Brain microvascular endothelial cell (primary cell): Measurements from ENCODE around the gene SOCS2.
A peak's percentile ranks its signal among the peaks of the same experiment; 100 is the strongest.

Experiments
- DNase-seq: peaks from one replicate; pipeline ENCODE4 v3.0.0-alpha.2; 2020
- H3K27ac ChIP-seq: fragments of 250-450 bp; sonication (Bioruptor Pico); 2 replicates; pipeline ENCODE4 v1.5.1; 2020; ENCODE audit warnings: mild to moderate bottlenecking, moderate library complexity
- H3K27me3 ChIP-seq: fragments of 250-450 bp; sonication (Bioruptor Pico); replicated peaks from 2 replicates; pipeline ENCODE4 v1.5.1; 2020; ENCODE audit warnings: mild to moderate bottlenecking
- H3K36me3 ChIP-seq: fragments of 250-450 bp; sonication (Bioruptor Pico); replicated peaks from 2 replicates; pipeline ENCODE4 v1.5.1; 2020; ENCODE audit warnings: mild to moderate bottlenecking
- H3K4me3 ChIP-seq: 2 replicates; pipeline ENCODE4 v1.5.1; 2011; ENCODE audit warnings: low read depth, mild to moderate bottlenecking, control low read depth, low read length, moderate library complexity
- CTCF ChIP-seq: IDR thresholded peaks from 2 replicates; pipeline ENCODE4 v1.5.1; 2011; ENCODE audit warnings: low read depth, mild to moderate bottlenecking, moderate library complexity, low read length, control low read depth, inconsistent platforms; ENCODE audit errors: missing control alignments
- in situ Hi-C: cut with HindIII; loops from 2 replicates; pipeline ENCODE4 v1.10.0; 2017; ENCODE audit warnings: low sequenced_read_pairs, low pct_ligation_motif_present

The SOCS2 gene

GRCh38 chr12:93583627-93584392 is 11.3 kb downstream of the SOCS2 start:
- in situ Hi-C loops: no loop called here

DNA sequence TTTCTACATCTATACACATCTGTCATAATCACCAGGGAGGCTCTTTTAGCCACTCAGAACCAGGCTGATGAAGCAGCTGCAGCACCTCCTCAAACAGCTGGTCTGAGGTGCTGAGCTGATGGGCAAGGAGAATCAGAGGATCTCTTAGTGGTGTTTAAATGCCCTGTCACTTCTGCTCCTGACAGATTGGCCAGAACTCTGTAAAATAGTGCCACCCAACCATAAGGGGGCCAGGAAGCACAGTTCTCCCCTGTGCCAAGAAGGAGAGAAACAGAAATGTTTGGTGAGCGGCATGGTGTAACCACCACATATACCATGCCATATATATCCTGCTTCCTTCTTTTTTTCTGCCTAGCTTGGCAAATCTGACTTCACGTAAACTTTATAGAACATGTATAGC is 12.8 kb downstream of the SOCS2 start:
- Histone ChIP-seq H3K27me3 (no peaks in the 10 kb centered on the region), H3K27ac (no peak overlapping the region), H3K36me3 (no peaks in the 10 kb centered on the region), H3K4me3 (no peak overlapping the region)
- no peak for TF ChIP-seq CTCF
- in situ Hi-C loops: no loop called here
- no peak for DNase-seq

More at GRCh38 chr12:93583627-93584392, 11.3 kb downstream of the SOCS2 start:
- Histone ChIP-seq H3K27ac (no peak overlapping the region), H3K36me3 (no peaks in the 10 kb centered on the region), H3K27me3 (no peaks in the 10 kb centered on the region), H3K4me3 (no peak overlapping the region)
- no peak for TF ChIP-seq CTCF
- no peak for DNase-seq

DNA sequence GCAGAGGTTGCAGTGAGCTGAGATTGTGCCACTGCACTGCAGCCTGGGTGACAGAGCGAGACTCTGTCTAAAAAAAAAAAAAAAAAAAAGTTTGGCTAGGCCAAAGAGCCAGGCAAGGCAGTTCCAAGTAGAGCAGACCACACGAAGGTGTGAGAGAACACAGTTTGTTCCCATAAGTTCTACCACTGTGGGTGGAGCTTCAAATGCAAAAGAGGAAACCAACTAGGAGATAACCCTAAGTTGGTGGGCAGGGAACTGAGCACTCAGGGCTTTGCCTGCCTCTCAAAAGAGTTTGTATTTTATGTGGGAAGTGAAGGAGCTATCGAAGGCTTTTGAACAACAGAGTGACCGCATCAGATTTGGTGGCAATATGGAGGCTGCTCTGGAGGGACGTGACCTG is 15.1 kb downstream of the SOCS2 start:
- no peaks in the 10 kb centered on the region for H3K36me3 ChIP-seq
- in situ Hi-C loops: no loop called here
- no peaks in the 10 kb centered on the region for H3K27me3 ChIP-seq
- no peak overlapping the region for H3K27ac ChIP-seq
- TF ChIP-seq CTCF: no peak
- no peak for DNase-seq
- no peak overlapping the region for H3K4me3 ChIP-seq

GRCh38 chr12:93589081-93589480 is 16.6 kb downstream of the SOCS2 start:
- in situ Hi-C loops: no loop called here
- Histone ChIP-seq H3K4me3 (no peak overlapping the region), H3K27me3 (no peaks in the 10 kb centered on the region), H3K36me3 (no peaks in the 10 kb centered on the region), H3K27ac (no peak overlapping the region)
- DNase-seq: no peak
- no peak for TF ChIP-seq CTCF

DNA sequence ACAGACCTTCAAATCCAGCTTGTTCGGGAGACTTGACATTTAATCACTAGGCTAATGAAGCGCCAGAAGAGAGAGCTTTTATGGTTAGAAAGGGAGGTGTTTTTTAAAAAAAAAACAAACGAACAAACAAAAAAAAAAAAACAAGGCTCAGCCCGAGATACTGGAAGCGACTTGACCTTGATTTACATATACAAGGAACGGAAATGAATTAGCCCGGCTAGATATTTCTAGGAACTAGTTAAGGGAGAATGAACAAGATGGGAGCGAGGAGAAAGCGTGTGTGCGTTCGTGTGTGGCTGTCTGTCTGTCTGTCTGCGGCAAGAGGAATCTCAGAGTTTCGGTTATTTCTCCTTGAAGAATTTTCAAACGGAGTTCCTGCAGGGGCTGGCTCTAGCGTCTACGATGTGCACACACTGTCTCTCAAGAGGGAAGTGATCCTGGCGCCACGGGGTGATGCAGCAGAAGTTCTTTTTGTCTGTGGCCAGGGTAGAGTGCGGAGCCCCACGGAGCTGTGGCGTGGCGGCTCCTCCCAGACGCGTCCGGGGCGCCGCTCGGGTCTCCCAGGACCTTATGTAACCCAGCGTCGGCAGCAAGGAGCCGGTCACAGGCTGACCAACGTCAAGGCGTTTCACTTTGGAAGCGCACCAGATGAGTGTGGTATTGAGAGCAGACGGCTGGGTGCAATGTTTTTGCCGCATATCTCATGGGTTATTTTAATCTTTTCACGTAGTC is 18.8 kb downstream of the SOCS2 start:
- DNase-seq: peak; percentile 93
- H3K27ac ChIP-seq: peak overlapping the region; percentile 85
- in situ Hi-C loops: no loop called here
- H3K36me3 ChIP-seq: no peaks in the 10 kb centered on the region
- H3K27me3 ChIP-seq: no peaks in the 10 kb centered on the region
- H3K4me3 ChIP-seq: peak overlapping the region; percentile 68
- peak; percentile 3 for TF ChIP-seq CTCF
